HCT116 (cell line): Measurements from ENCODE around the gene HIF1A. TPM values are rescaled to one million over a fixed set of nuclear protein-coding genes. Genes with fewer than 3 reads are reported as not detected.

ENCODE experiments used
- ATAC-seq: fragments of 200-7000 bp; cut with Tn5 transposase; 2 replicates; pipeline ENCODE4 v1.9.1; 2020; ENCODE audit warnings: mild to moderate bottlenecking, moderate library complexity
- BruUV-seq: library from RNA; stranded (reverse); fragments of 400-500 nt; replicated peaks from 2 replicates; lab custom pipeline; 2021; lab: Mats Ljungman, UMichigan
- CTCF ChIA-PET: fragments of 300-600 bp; sonication (Branson Sonifier 250); formaldehyde crosslinking; loops from one replicate; lab custom pipeline; 2021; ENCODE audit warnings: antibody characterized with exemption; lab: Charles Lee
- POLR2A ChIA-PET: fragments of 300-600, 350-600 bp; sonication (Branson Sonifier 250); formaldehyde crosslinking; loops from one replicate; lab custom pipeline; 2021; ENCODE audit warnings: antibody characterized with exemption; lab: Charles Lee
- RAD21 ChIA-PET, 2 experiments: fragments of 300-600 bp; sonication (Branson Sonifier 250); formaldehyde crosslinking; loops; one replicate each; lab custom pipeline; 2023; ENCODE audit warnings: low total read pairs in 2 of 2; ENCODE audit not compliant: uncharacterized antibody in 2 of 2, unreplicated experiment in 2 of 2, low non-redundant PET in 1 of 2; lab: Charles Lee
- DNase-seq: peaks from one replicate; pipeline ENCODE4 v3.0.0-alpha.2; 2010; ENCODE audit warnings: low read depth, low spot score
- H2AFZ ChIP-seq: fragments of 200-600 bp; shearing (Covaris generic), sonication (generic); 2 replicates; pipeline ENCODE4 v1.6.1; 2017; ENCODE audit warnings: low read depth, mixed run types, mixed read lengths, antibody characterized with exemption, low read length; ENCODE audit not compliant: poor library complexity, severe bottlenecking
- H3K27ac ChIP-seq: 2 replicates; pipeline ENCODE4 v1.5.1; 2012; ENCODE audit warnings: low read depth, low read length
- H3K27me3 ChIP-seq: fragments of 200-600 bp; sonication (generic); 2 replicates; pipeline ENCODE4 v1.6.1; 2016; ENCODE audit warnings: mixed run types, low read length, mixed read lengths; ENCODE audit not compliant: insufficient read depth
- H3K36me3 ChIP-seq, 2 experiments: fragments of 200-500 bp in 1 of 2; fragments of 200-600 bp in 1 of 2; sonication (Bioruptor generic) in 1 of 2; sonication (generic) in 1 of 2; 2 replicates each; pipeline versions ENCODE4 v1.5.1 to v1.6.1; 2014 to 2016; ENCODE audit warnings: low read length in 2 of 2, inconsistent platforms in 1 of 2, mixed read lengths in 1 of 2, mixed run types in 1 of 2; ENCODE audit not compliant: insufficient read depth in 2 of 2, control insufficient read depth in 1 of 2
- H3K4me1 ChIP-seq, 2 experiments: fragments of 200-600 bp in 1 of 2; sonication (generic) in 1 of 2; 2 replicates each; pipeline versions ENCODE4 v1.5.1 to v1.6.1; 2012 to 2017; ENCODE audit warnings: low read length in 2 of 2, inconsistent platforms in 1 of 2, mild to moderate bottlenecking in 1 of 2, mixed read lengths in 1 of 2, mixed run types in 1 of 2, moderate library complexity in 1 of 2; ENCODE audit not compliant: insufficient read depth in 2 of 2, control insufficient read depth in 1 of 2
- H3K4me2 ChIP-seq: fragments of 200-600 bp; sonication (generic); 2 replicates; pipeline ENCODE4 v1.6.1; 2017; ENCODE audit warnings: mixed run types, low read length, mixed read lengths
- H3K4me3 ChIP-seq, 2 experiments: fragments of 200-600 bp in 1 of 2; sonication (generic) in 1 of 2; replicated peaks in 1 of 2; 2 replicates each; pipeline ENCODE4 v1.5.1; 2011 to 2016; ENCODE audit warnings: low read length in 2 of 2, control low read depth in 1 of 2, low read depth in 1 of 2, mild to moderate bottlenecking in 1 of 2, mixed read lengths in 1 of 2, mixed run types in 1 of 2
- H3K79me2 ChIP-seq: fragments of 200-600 bp; sonication (generic); 2 replicates; pipeline ENCODE4 v1.6.1; 2017; ENCODE audit warnings: mild to moderate bottlenecking, mixed run types, low read length, moderate library complexity, mixed read lengths; ENCODE audit not compliant: insufficient read depth
- H3K9ac ChIP-seq: fragments of 200-600 bp; sonication (generic); 2 replicates; pipeline ENCODE4 v1.6.1; 2016; ENCODE audit warnings: low read length, mixed read lengths
- H3K9me2 ChIP-seq: fragments of 200-600 bp; sonication (generic), shearing (Covaris generic); 2 replicates; pipeline ENCODE4 v1.6.1; 2017; ENCODE audit warnings: mixed run types, mild to moderate bottlenecking, moderate library complexity; ENCODE audit not compliant: insufficient read depth
- H3K9me3 ChIP-seq, 2 experiments: fragments of 200-500 bp in 1 of 2; fragments of 200-600 bp in 1 of 2; sonication (Bioruptor generic) in 1 of 2; sonication (generic) in 1 of 2; 2 replicates each; pipeline ENCODE4 v1.6.1; 2014 to 2017; ENCODE audit warnings: low read length in 2 of 2, mixed read lengths in 2 of 2, inconsistent platforms in 1 of 2, low read depth in 1 of 2, mild to moderate bottlenecking in 1 of 2, mixed run types in 1 of 2, moderate library complexity in 1 of 2; ENCODE audit not compliant: control insufficient read depth in 1 of 2, insufficient read depth in 1 of 2
- H4K20me1 ChIP-seq: fragments of 200-600 bp; sonication (generic), shearing (Covaris generic); 2 replicates; pipeline ENCODE4 v1.6.1; 2017; ENCODE audit warnings: mixed run types, mild to moderate bottlenecking, moderate library complexity; ENCODE audit not compliant: insufficient read depth
- CEBPB ChIP-seq: IDR thresholded peaks from 2 replicates; pipeline ENCODE4 v1.6.1; 2012; ENCODE audit warnings: low read depth
- FOSL1 ChIP-seq: IDR thresholded peaks from 2 replicates; pipeline ENCODE4 v1.6.1; 2012; ENCODE audit warnings: low read depth
- intact Hi-C: fragments of 100-400 bp; cut with micrococcal nuclease; formaldehyde crosslinking; loops from 2 replicates; pipeline ENCODE4 v1.10.0; 2022
- total RNA-seq: library from RNA; stranded (reverse); gene quantifications from one replicate; pipeline ENCODE4 v1.2.1, GENCODE V29; 2021; ENCODE audit not compliant: unreplicated experiment
- TF ChIP-seq, protein P1 (sequence below), 3 experiments: fragments of 200-600 bp in 1 of 3; sonication (generic) in 1 of 3; IDR thresholded peaks in 2 of 3; conservative IDR thresholded peaks in 1 of 3; 2 replicates each; pipeline ENCODE4 v1.5.1; 2012 to 2017; ENCODE audit warnings: low read depth in 2 of 3, low read length in 2 of 3, antibody characterized with exemption in 1 of 3, borderline replicate concordance in 1 of 3, control low read depth in 1 of 3, mild to moderate bottlenecking in 1 of 3, mixed read lengths in 1 of 3, mixed run types in 1 of 3, moderate library complexity in 1 of 3; ENCODE audit not compliant: insufficient read depth in 1 of 3

The HIF1A gene
- total RNA-seq, 1 experiment from 2014 or later = 113 TPM

DNA sequence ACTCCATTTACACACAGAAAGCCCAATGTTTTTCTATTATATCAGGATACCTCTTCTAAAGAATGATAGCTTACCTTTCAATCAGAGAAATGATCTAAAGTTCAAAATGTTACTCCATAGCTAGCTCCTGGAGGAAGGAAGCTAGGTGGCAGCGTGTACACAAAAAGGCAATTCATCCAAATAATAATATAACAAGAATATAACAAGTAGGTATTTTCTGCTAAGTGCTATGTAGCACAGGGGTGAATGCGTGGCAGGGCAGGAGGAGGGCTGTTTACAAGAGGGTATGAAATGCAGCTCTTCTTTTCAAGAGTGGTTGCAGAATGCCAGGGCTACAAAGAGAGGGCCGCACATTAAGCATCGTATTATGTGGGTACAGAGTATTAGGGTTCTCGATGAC lies 66.2 kb downstream of the HIF1A start:
- H3K27ac ChIP-seq = peak overlapping the region; percentile 49
- TSS peak; percentile 99 for BruUV-seq
- DNase-seq (no peak), ATAC-seq (peak; percentile 10)
- H2AFZ ChIP-seq = peak overlapping the region; percentile 8
- POLR2A ChIA-PET = interaction anchor here (0.7 to 1.5 kb wide), 8 partner anchors 8 to 283 kb away, joined by 3 to 12 read pairs (median 4); no protein-coding TSS in a partner anchor
- H3K79me2 ChIP-seq = peaks cover 41% of the 10 kb centered on the region
- H3K9ac ChIP-seq = peak overlapping the region; percentile 53
- H3K9me3 ChIP-seq = no peaks in the 10 kb centered on the region
- H4K20me1 ChIP-seq = no peaks in the 10 kb centered on the region
- no peaks in the 10 kb centered on the region for H3K9me2 ChIP-seq
- RAD21 ChIA-PET = interaction anchor here (0.6 to 0.9 kb wide), 4 partner anchors 15 to 1826 kb away, joined by 3 to 4 read pairs (median 3); no protein-coding TSS in a partner anchor
- CTCF ChIA-PET = interaction anchor here (1.2 to 1.7 kb wide), 3 partner anchors 13 to 365 kb away, joined by 3 to 11 read pairs (median 4); no protein-coding TSS in a partner anchor
- H3K4me1 ChIP-seq = peaks cover 5 to 16% of the 10 kb centered on the region in 2 experiments; a peak in 3 of 4 replicates
- no peaks in the 10 kb centered on the region for H3K36me3 ChIP-seq
- intact Hi-C loops = no loop called here
- H3K27me3 ChIP-seq = no peaks in the 10 kb centered on the region
- TF ChIP-seq, protein P1, sequence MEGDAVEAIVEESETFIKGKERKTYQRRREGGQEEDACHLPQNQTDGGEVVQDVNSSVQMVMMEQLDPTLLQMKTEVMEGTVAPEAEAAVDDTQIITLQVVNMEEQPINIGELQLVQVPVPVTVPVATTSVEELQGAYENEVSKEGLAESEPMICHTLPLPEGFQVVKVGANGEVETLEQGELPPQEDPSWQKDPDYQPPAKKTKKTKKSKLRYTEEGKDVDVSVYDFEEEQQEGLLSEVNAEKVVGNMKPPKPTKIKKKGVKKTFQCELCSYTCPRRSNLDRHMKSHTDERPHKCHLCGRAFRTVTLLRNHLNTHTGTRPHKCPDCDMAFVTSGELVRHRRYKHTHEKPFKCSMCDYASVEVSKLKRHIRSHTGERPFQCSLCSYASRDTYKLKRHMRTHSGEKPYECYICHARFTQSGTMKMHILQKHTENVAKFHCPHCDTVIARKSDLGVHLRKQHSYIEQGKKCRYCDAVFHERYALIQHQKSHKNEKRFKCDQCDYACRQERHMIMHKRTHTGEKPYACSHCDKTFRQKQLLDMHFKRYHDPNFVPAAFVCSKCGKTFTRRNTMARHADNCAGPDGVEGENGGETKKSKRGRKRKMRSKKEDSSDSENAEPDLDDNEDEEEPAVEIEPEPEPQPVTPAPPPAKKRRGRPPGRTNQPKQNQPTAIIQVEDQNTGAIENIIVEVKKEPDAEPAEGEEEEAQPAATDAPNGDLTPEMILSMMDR (IDR thresholded peaks at IDR 0.05 in 2 of 3, conservative IDR thresholded peaks at IDR 0.05 in 1 of 3; ENCODE audit: borderline replicate concordance in 1 of 3, insufficient read depth in 1 of 3, low read depth in 2 of 3, low read length in 2 of 3) = 0 out of 6 replicates have a peak, but pooled peaks of 1 of the 3 experiments have one; percentile 4
- TF ChIP-seq FOSL1 (no peak), CEBPB (no peak)
- H3K4me3 ChIP-seq = peak overlapping the region; percentile 91 to 95
- peak overlapping the region; percentile 71 for H3K4me2 ChIP-seq
